SU-DHL-6 (cell line): Measurements from ENCODE around the gene GPT2.
A peak's percentile ranks its signal among the peaks of the same experiment; 100 is the strongest.

Experiments used
- H2AFZ ChIP-seq: fragments of 200-600 bp; sonication (generic); 2 replicates; pipeline ENCODE4 v1.6.1; 2014; ENCODE audit warnings: low read depth, mild to moderate bottlenecking, moderate library complexity, mixed read lengths, antibody characterized with exemption, low read length; ENCODE audit not compliant: severe bottlenecking
- H3F3A ChIP-seq: fragments of 200-600 bp; shearing (Covaris generic); 2 replicates; pipeline ENCODE4 v1.6.0; 2016; ENCODE audit warnings: antibody characterized with exemption, mild to moderate bottlenecking; ENCODE audit not compliant: insufficient read depth
- H3K27ac ChIP-seq: fragments of 200-600 bp; sonication (generic); 2 replicates; pipeline ENCODE4 v1.5.1; 2016; ENCODE audit warnings: low read depth, mild to moderate bottlenecking, low read length, moderate library complexity, mixed read lengths
- H3K27me3 ChIP-seq: fragments of 200-600 bp; sonication (generic), shearing (Covaris generic); 2 replicates; pipeline ENCODE4 v1.6.0; 2014; ENCODE audit warnings: mild to moderate bottlenecking, low read length
- H3K36me3 ChIP-seq: fragments of 200-600 bp; sonication (generic); 2 replicates; pipeline ENCODE4 v1.6.1; 2014; ENCODE audit warnings: mild to moderate bottlenecking, low read length, mixed read lengths
- H3K4me2 ChIP-seq: fragments of 300-600, 200-600 bp; shearing (Covaris generic), sonication (generic); 2 replicates; pipeline ENCODE4 v1.6.0; 2014; ENCODE audit warnings: low read length, low read depth, mild to moderate bottlenecking; ENCODE audit not compliant: poor library complexity, severe bottlenecking
- H3K4me3 ChIP-seq: fragments of 200-600 bp; sonication (generic); 2 replicates; pipeline ENCODE4 v1.5.1; 2014; ENCODE audit warnings: antibody characterized with exemption, low read length, mild to moderate bottlenecking, mixed read lengths; ENCODE audit not compliant: insufficient read depth, poor library complexity, severe bottlenecking
- H3K79me2 ChIP-seq: fragments of 200-600 bp; sonication (generic); 2 replicates; pipeline ENCODE4 v1.6.1; 2014; ENCODE audit warnings: mild to moderate bottlenecking, low read length, moderate library complexity; ENCODE audit not compliant: insufficient read depth
- H3K9ac ChIP-seq: fragments of 200-600 bp; sonication (generic); 2 replicates; pipeline ENCODE4 v1.7.0; 2014; ENCODE audit warnings: mild to moderate bottlenecking, low read length
- H3K9me2 ChIP-seq: fragments of 200-600 bp; sonication (generic); replicated peaks from 2 replicates; pipeline ENCODE4 v1.6.1; 2014; ENCODE audit warnings: low read length; ENCODE audit not compliant: insufficient read depth
- H3K9me3 ChIP-seq: fragments of 200-600 bp; sonication (generic); 2 replicates; pipeline ENCODE4 v1.6.1; 2014; ENCODE audit warnings: low read length, mixed read lengths; ENCODE audit not compliant: insufficient read depth
- H4K20me1 ChIP-seq: fragments of 200-600 bp; sonication (generic); 2 replicates; pipeline ENCODE4 v1.6.1; 2014; ENCODE audit warnings: low read depth, mild to moderate bottlenecking, antibody characterized with exemption, low read length, moderate library complexity, mixed read lengths
- CTCF ChIP-seq: fragments of 200-600 bp; sonication (generic); IDR thresholded peaks from one replicate; pipeline ENCODE4 v1.5.1; 2017; ENCODE audit warnings: antibody characterized with exemption, mild to moderate bottlenecking, low read length, moderate library complexity; ENCODE audit not compliant: insufficient read depth, poor library complexity, severe bottlenecking
- EZH2phosphoT487 ChIP-seq: fragments of 200-600 bp; sonication (generic), shearing (Covaris generic); conservative IDR thresholded peaks from 2 replicates; pipeline ENCODE4 v1.6.1; 2018; ENCODE audit warnings: mild to moderate bottlenecking, antibody characterized with exemption, low read length, moderate library complexity, mixed read lengths

GPT2 gene

GRCh38 chr16:46968063-46968435 lies 83.9 kb downstream of the GPT2 start:
- TF ChIP-seq CTCF (no peak), EZH2phosphoT487 (no peak)
- Histone ChIP-seq H4K20me1 (peaks cover 3% of the 10 kb centered on the region; the same call in 1 of the 2 replicates), H3K79me2 (peaks cover 53% of the 10 kb centered on the region), H3K27me3 (no peaks in the 10 kb centered on the region), H3K27ac (no peak overlapping the region), H2AFZ (no peak overlapping the region), H3K36me3 (peaks cover 52% of the 10 kb centered on the region), H3F3A (peaks cover 2% of the 10 kb centered on the region; the same call in 1 of the 2 replicates), H3K4me3 (no peak overlapping the region), H3K4me2 (no peak overlapping the region), H3K9me3 (no peaks in the 10 kb centered on the region), H3K9ac (no peak overlapping the region), H3K9me2 (no peaks in the 10 kb centered on the region)

DNA sequence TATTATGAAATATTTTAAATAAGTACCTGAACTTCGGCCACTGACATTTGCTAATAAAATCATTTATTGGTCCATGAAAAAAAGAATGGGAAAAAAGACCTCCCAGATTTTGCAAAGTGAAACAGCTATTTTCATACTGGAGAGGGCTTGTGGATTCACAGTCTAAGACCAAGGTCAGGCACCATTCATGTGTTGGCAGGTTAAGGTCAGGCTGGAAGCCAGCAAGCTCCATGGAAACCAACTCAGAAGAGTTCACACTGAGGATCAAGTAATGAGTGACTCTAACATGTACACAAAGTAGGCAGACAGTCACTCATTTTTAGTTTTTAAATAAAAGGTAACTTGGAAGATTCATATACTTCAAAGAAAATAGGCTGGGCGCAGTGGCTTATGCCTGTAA lies 85.9 kb downstream of the GPT2 start:
- Histone ChIP-seq H3K4me2 (peak overlapping the region; percentile 6), H3K9me2 (no peaks in the 10 kb centered on the region), H3K36me3 (peaks cover 42% of the 10 kb centered on the region), H3K9me3 (no peaks in the 10 kb centered on the region), H3K27ac (no peak overlapping the region), H3K9ac (no peak overlapping the region), H3K79me2 (peaks cover 50% of the 10 kb centered on the region), H3F3A (peaks cover 8% of the 10 kb centered on the region; the same call in 1 of the 2 replicates), H3K27me3 (no peaks in the 10 kb centered on the region), H3K4me3 (no peak overlapping the region), H2AFZ (no peak overlapping the region), H4K20me1 (peaks cover 3% of the 10 kb centered on the region; the same call in 1 of the 2 replicates)
- no peak for TF ChIP-seq CTCF
- no peak for TF ChIP-seq EZH2phosphoT487

- peaks cover 50% of the 10 kb centered on the region for H3K79me2 ChIP-seq
- H3K4me2 ChIP-seq, result peak overlapping the region; percentile 91
- H3K9me2 ChIP-seq, result no peaks in the 10 kb centered on the region
Measured at GRCh38 chr16:46971271-46971670, 87.1 kb downstream of the GPT2 start.

More at GRCh38 chr16:46971271-46971670, 87.1 kb downstream of the GPT2 start:
- H3K27me3 ChIP-seq, result no peaks in the 10 kb centered on the region
- no peak overlapping the region for H3K4me3 ChIP-seq
- no peaks in the 10 kb centered on the region for H3K9me3 ChIP-seq
- peaks cover 3% of the 10 kb centered on the region; the same call in 1 of the 2 replicates for H4K20me1 ChIP-seq
- H3K9ac ChIP-seq, result no peak overlapping the region
- H3F3A ChIP-seq, result peaks cover 8% of the 10 kb centered on the region; the same call in 1 of the 2 replicates
- no peak overlapping the region for H3K27ac ChIP-seq
- peaks cover 37% of the 10 kb centered on the region for H3K36me3 ChIP-seq
- TF ChIP-seq CTCF (no peak), EZH2phosphoT487 (no peak)
- H2AFZ ChIP-seq, result no peak overlapping the region
